NCI-H510A (cell line): ENCODE data around the gene CBX2.
"Not testable (repeated sequence)": the region's sequence is repeated elsewhere in the genome, so short reads cannot be mapped to it uniquely, and the experiment has no call there.

Experiments used
- DNase-seq: peaks from one replicate; lab custom pipeline; 2025; lab: John Stamatoyannopoulos, UW

The CBX2 gene

GRCh38 chr17:79769570-79770506 is 8.1 kb upstream of the CBX2 start:
- no peak for DNase-seq

GRCh38 chr17:79771276-79771675 is 6.7 kb upstream of the CBX2 start:
- DNase-seq, result no peak

GRCh38 chr17:79772726-79773125 is 5.2 kb upstream of the CBX2 start:
- DNase-seq, result not testable (repeated sequence)

GRCh38 chr17:79774561-79774975 is 3.4 kb upstream of the CBX2 start:
- DNase-seq, result no peak

- DNase-seq, result no peak
Observed at GRCh38 chr17:79775632-79776031, 2.3 kb upstream of the CBX2 start.

- no peak for DNase-seq
Observed at GRCh38 chr17:79776376-79777119, 1.4 kb upstream of the CBX2 start.

- no peak for DNase-seq
Observed at GRCh38 chr17:79777120-79777893, 641 bp upstream of the CBX2 start.

GRCh38 chr17:79778504-79779083 is 646 bp downstream of the CBX2 start:
- DNase-seq, result peak; percentile 40

GRCh38 chr17:79779084-79779529 is 1.2 kb downstream of the CBX2 start:
- DNase-seq, result no peak

- DNase-seq, result no peak
Observed at GRCh38 chr17:79779661-79780365, 1.9 kb downstream of the CBX2 start.

GRCh38 chr17:79781012-79781650 is 3.2 kb downstream of the CBX2 start:
- DNase-seq, result no peak

- no peak for DNase-seq
Observed at GRCh38 chr17:79781736-79782575, 4.0 kb downstream of the CBX2 start.

GRCh38 chr17:79783891-79784290 is 5.9 kb downstream of the CBX2 start:
- DNase-seq, result no peak

GRCh38 chr17:79784353-79785016 is 6.5 kb downstream of the CBX2 start:
- DNase-seq, result no peak

- DNase-seq, result no peak
Observed at GRCh38 chr17:79785017-79785899, 7.3 kb downstream of the CBX2 start.

GRCh38 chr17:79785900-79786810 is 8.2 kb downstream of the CBX2 start:
- DNase-seq, result no peak
